HG02642 (cell line): Measurements from ENCODE around the gene MPC2.

Experiments used
- ATAC-seq: cut with Tn5 transposase; IDR thresholded peaks from one replicate; pipeline ENCODE4 v1.9.1; 2021; ENCODE audit warnings: mild to moderate bottlenecking; ENCODE audit not compliant: unreplicated experiment, poor library complexity

Gene MPC2

GRCh38 chr1:167936930-167937708 lies at the start of gene MPC2:
MPC2 (minus strand) TSS chr1:167937072; CDS start chr1:167935841, 1,231 bp downstream.
- ATAC-seq, result peak; percentile 19

GRCh38 chr1:167984886-167985489 lies 48.1 kb upstream of the MPC2 start:
- ATAC-seq, result no peak

- no peak for ATAC-seq
Observed at GRCh38 chr1:167983797-167984420, 47.0 kb upstream of the MPC2 start.

GRCh38 chr1:167981933-167982332 lies 45.1 kb upstream of the MPC2 start:
- no peak for ATAC-seq

GRCh38 chr1:167977245-167977644 lies 40.4 kb upstream of the MPC2 start:
- ATAC-seq, result no peak

GRCh38 chr1:167974698-167975097 lies 37.8 kb upstream of the MPC2 start:
- no peak for ATAC-seq

- no peak for ATAC-seq
Observed at GRCh38 chr1:167973832-167974231, 37.0 kb upstream of the MPC2 start.

GRCh38 chr1:167968569-167968968 lies 31.7 kb upstream of the MPC2 start:
- no peak for ATAC-seq

- no peak for ATAC-seq
Observed at GRCh38 chr1:167966050-167966449, 29.2 kb upstream of the MPC2 start.

GRCh38 chr1:167964646-167965045 lies 27.8 kb upstream of the MPC2 start:
- ATAC-seq, result no peak

GRCh38 chr1:167957710-167958109 lies 20.8 kb upstream of the MPC2 start:
- ATAC-seq, result no peak

- ATAC-seq, result no peak
Observed at GRCh38 chr1:167955915-167956314, 19.0 kb upstream of the MPC2 start.

GRCh38 chr1:167950569-167950968 lies 13.7 kb upstream of the MPC2 start:
- no peak for ATAC-seq

- no peak for ATAC-seq
Observed at GRCh38 chr1:167949785-167950184, 12.9 kb upstream of the MPC2 start.

GRCh38 chr1:167947733-167948132 lies 10.9 kb upstream of the MPC2 start:
- ATAC-seq, result no peak

- ATAC-seq, result no peak
Observed at GRCh38 chr1:167943541-167943940, 6.7 kb upstream of the MPC2 start.

GRCh38 chr1:167940264-167940663 lies 3.4 kb upstream of the MPC2 start:
- no peak for ATAC-seq

GRCh38 chr1:167938080-167938636 lies 1.3 kb upstream of the MPC2 start:
- no peak for ATAC-seq

GRCh38 chr1:167937709-167938010 lies 788 bp upstream of the MPC2 start:
- no peak for ATAC-seq

GRCh38 chr1:167936068-167936929 lies 573 bp downstream of the MPC2 start, which contains the start of gene DCAF6:
DCAF6 (plus strand) TSS chr1:167936683; CDS start chr1:167936912, 229 bp downstream.
- peak; percentile 84 for ATAC-seq
